Measurements from ENCODE around the gene SMAD3. TPM values are rescaled to one million over a fixed set of nuclear protein-coding genes. Genes with fewer than 3 reads are reported as not detected.
"Not testable (repeated sequence)": the region's sequence is repeated elsewhere in the genome, so short reads cannot be mapped to it uniquely, and the experiment has no call there.

Gene SMAD3
- 10 to 100 TPM; 28.7 to 31.0 TPM for total RNA-seq

DNA sequence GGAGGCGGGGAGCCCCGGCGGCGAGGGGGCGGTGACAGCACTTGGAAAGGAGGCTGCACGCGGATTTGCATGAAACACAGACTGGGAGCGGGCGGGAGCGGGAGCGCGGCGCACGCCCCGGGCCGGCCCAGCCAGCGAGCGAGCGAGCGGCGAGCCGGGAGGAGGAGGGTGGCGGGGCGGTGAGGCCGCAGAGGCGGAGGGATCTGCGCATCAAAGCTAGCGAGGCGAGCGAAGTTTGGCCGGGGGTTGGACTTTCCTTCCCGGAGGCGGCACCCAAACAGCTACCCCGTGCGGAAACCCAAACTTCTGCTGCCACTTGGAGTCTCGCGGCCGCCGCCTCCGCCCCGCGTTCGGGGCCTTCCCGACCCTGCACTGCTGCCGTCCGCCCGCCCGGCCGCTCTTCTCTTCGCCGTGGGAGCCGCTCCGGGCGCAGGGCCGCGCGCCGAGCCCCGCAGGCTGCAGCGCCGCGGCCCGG lies at the start of gene SMAD3:
Gene SMAD3, plus strand, starts transcription at position 72 of the 475 bp plus-strand sequence. CDS start 553 bp downstream, outside the sequence.
- ChIA-PET POLR2A (interaction anchor here (0.7 to 2.0 kb wide), 4 partner anchors 8 to 41 kb away, joined by 3 to 5 read pairs (median 4); no protein-coding TSS in a partner anchor), CTCF (interaction anchor here (0.8 to 6.8 kb wide), 5 partner anchors 15 to 118 kb away, joined by 3 to 31 read pairs (median 3); no protein-coding TSS in a partner anchor)

DNA sequence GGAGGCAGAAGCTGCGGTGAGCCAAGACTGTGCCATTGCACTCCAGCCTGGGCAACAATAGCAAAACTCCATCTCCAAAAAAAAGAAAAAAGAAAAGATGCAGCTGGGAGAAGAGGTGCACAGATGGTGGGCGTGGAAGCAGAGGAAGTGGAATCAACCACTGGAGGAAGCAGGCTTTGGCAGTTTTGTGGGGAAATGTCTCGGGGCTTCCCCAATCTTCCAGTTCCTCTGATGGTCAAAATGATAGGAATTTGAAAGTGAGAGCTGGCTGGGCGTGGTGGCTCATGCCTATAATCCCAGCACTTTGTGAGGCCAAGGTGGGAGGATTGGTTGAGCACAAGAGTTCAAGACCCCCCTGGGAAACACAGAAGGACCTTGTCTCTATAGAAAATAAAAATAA lies 48.1 kb upstream of the SMAD3 start:
- POLR2A ChIA-PET, result no interaction called here
- CTCF ChIA-PET, result no interaction called here

DNA sequence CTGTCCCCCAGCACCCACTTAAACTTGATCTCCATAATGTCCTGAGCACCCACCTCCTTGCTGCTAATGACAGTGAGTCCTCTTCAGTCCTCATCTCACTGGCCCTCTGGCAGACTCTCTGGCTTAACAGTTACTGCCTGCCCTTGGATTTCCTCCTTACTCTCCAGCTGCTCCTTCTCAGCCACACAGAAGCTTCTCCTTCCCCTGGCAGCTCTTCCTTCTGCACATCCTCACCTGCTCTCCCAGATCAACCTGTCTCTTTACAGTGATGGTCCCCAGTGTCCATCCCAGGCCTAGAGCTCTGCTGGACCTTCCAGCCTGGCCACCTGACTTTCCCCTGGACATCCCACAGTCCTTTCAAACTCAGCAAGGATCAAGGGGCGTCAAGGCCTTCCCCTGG lies 47.4 kb upstream of the SMAD3 start:
- POLR2A ChIA-PET, result no interaction called here

DNA sequence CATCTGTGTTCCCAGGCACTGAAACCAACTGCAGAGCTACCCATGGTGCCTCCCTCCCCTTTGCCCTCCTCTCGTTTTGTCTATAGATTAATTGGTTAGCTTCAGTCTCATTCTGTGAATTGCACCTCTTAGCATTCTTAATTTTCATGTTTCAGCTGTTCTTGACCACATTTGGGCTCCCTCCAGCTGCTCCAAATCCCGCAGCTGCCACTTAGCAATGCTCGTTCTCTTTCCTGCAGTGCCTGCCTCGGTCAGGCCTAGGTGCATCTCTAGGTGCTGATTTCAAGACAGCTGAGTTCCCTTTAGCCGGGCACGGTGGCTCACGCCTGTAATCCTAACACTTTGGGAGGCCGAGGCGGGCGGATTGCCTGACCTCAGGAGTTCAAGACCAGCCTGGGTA lies 47.0 kb upstream of the SMAD3 start:
- ChIA-PET POLR2A (no interaction called here), CTCF (no interaction called here)

More for the DNA sequence above, 47.4 kb upstream of the SMAD3 start:
- CTCF ChIA-PET, result no interaction called here

DNA sequence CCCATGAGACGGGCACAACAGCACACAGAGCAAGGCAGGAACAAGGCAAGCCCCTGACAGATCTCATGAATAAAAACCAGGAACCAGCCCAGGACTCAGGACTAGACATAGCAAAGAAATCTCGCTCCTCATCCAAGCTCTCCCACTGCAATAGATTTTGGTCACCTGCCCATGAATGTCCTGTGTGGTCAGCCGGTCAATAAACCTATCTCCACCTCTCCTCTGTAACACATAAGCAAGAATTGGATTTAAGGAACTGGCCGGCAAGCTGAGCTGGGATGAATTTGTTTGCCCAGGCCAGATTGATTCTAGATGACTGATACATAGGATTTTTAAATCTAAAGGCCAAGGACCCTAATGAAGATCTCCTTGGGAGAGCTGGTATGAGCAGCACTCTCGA lies 46.3 kb upstream of the SMAD3 start:
- ChIA-PET POLR2A (no interaction called here), CTCF (no interaction called here)

DNA sequence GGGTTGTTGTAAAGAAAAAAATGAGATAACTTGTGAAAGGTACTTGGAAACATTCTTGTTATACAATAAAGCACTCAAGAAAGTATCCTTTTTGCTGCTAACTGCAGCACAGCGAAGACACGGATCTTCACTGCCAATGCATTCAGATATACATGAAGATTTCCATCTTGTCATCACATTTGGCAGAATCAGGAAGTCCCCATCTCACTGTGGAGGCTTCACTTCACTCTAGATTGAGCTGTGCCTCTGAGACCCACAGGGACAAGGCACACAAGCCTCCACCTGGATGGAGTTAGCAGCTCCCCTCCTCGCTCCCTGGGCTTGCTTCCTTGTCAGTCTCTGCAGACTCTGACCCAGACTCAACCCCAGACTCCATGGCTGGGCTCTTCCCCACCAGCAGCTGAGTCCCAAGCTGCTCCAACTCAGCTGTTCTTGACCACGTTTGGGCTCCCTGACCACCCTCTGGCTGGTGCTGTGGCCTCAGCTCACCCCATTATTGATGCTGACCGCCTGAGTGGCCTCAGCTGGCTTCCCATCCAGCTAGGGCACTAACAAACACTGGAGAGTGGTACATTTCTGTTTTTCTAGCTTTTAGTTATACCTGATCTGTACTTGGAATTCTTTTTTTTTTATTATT lies 45.4 kb upstream of the SMAD3 start:
- CTCF ChIA-PET, result no interaction called here
- POLR2A ChIA-PET, result no interaction called here

DNA sequence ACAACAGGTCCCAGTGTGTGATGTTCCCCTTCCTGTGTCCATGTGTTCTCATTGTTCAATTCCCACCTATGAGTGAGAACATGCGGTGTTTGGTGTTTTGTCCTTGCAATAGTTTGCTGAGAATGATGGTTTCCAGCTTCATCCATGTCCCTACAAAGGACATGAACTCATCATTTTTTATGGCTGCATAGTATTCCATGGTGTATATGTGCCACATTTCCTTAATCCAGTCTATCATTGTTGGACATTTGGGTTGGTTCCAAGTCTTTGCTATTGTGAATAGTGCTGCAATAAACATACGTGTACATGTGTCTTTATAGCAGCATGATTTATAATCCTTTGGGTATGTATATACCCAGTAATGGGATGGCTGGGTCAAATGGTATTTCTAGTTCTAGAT lies 44.7 kb upstream of the SMAD3 start:
- CTCF ChIA-PET, POLR2A ChIA-PET: not testable (repeated sequence)

DNA sequence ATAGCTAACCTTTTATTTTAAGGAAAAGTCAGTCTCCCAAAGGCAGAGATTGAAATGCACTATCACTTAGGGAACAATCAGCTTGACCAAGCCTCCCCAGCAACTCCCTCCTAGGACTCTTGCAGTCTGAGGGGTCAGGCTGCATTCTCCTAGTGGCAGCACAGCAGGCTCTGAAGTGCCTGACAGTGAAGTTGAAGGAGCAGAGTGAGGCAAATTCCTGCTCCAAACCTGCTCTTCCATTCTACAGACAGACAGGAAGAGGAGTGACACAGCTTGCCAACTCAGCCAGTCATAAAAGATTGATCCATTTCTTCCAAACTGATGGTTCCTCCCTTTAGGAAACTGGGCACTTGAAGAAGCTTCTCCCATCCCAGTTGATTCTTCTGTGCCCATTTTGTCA lies 43.9 kb upstream of the SMAD3 start:
- ChIA-PET POLR2A (no interaction called here), CTCF (no interaction called here)

DNA sequence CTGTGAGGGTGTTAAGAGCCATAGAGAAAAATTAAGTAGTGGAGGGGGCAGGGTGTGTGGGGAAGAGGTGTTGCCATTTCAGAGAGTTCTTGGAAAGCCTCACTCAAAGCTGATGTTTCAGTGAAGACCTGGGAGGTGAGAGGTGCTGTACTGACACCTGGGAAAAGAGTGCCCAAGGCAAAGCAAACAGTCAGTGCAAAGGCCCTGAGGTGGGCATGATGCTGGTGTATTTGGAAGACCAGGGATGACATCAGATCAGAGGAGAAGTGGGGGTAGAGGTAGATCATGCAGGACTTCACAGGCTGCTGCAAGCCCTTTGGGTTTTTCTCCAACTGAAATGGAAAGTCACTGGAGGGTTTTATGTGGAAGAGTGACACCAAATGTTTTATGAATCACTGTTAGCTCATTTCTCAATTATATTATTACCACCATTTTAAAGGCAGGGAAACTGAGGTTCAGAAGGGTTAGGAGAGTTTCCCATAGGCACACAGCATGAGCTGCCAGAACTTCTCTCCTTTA lies 42.8 kb upstream of the SMAD3 start:
- CTCF ChIA-PET, result no interaction called here
- POLR2A ChIA-PET, result no interaction called here

DNA sequence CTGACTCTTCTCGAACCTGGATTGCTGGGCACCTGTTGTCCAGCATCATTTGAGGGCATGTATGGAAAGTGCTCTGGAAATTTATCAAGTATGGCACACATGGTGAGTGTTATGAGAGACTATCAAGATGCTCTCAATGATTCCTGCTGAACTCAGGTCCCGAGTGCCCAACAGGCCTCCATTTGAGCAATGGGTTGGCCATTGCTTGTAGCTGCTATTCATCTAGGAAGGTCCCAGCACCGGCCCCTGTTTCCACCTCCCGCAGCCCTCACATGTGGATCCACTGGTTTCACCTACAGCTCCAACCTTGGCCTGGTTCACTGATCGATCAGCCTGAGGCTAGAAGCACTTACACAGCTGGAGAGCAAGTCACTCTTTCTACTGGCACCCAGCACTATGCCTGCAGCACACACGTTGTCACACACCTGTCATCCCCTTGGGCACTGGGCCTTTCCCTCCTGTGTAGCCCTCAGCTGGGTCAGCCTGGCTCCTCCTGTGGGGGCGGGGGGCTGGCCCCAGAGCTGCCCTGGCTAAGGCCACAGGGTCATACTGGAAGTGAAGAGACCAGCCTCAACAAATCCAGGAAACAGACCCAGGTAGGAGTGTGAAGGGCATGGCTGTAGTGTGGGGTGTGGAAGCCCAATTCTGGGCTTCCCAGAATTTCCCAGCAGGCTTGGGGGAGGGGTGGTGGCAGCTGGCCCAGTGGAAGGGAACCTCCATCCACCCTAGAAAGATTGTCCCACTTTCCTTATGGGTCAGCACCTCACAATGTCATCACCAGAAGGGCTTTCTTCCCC lies 41.7 kb upstream of the SMAD3 start:
- CTCF ChIA-PET, result interaction anchor here (0.6 to 1.1 kb wide), 2 partner anchors 22 to 57 kb away, joined by 4 to 5 read pairs; no protein-coding TSS in a partner anchor
- POLR2A ChIA-PET, result no interaction called here

DNA sequence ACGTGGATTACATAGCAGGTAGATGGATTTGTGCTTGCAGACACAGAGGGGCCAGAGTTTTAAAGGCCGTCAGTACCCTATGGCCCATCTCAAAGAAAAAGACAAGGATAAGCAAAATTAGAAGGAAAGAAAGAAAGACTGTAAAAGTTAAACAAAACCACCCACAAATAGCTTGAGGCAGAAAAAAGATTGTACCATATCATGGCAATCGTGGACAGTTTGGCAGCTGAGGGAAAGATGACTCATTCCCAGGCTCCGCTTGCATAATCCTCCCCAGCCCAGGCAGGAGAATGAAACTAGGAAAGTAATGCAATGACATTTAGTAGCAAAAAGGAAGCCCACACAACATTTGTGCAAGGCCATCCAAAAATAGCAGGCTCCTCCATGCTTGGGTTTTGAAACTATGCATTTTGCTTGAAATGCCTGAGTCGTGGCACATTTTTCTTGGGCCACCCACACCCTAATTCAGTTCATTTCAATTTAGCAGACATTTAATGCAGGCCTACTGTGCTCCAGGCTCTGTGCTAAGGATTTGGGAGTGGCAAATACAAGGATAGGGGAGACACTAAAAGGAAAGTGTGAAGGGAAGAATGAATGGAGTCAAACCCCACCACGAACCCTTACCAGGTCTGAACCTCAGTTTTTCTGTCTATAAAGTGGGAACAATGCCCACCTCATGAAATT lies 40.9 kb upstream of the SMAD3 start:
- POLR2A ChIA-PET, result no interaction called here
- CTCF ChIA-PET, result interaction anchor here (0.6 to 1.1 kb wide), 3 partner anchors 22 to 159 kb away, joined by 3 to 5 read pairs (median 4); no protein-coding TSS in a partner anchor

DNA sequence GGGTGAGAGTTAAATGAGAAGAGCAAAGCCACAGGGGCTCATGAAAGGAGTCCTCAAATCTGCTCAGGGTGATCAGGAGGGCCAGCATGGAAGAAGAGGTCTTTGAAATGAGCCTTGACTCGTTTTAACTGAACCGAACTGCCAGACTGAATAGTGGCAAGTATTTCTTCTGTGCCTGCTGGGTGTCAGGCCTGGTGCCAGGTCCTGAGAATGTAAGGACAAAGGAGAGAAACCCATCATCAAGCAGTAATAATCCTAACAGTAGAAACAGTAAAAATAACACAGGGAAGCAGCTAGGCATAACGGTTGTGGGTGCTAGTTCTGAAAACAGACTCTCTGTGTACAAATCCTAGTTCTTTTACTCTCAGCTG lies 40.4 kb upstream of the SMAD3 start:
- ChIA-PET POLR2A (no interaction called here), CTCF (interaction anchor here (0.6 kb wide), 1 partner anchor 63 kb away, joined by 4 read pairs; no protein-coding TSS in a partner anchor)

DNA sequence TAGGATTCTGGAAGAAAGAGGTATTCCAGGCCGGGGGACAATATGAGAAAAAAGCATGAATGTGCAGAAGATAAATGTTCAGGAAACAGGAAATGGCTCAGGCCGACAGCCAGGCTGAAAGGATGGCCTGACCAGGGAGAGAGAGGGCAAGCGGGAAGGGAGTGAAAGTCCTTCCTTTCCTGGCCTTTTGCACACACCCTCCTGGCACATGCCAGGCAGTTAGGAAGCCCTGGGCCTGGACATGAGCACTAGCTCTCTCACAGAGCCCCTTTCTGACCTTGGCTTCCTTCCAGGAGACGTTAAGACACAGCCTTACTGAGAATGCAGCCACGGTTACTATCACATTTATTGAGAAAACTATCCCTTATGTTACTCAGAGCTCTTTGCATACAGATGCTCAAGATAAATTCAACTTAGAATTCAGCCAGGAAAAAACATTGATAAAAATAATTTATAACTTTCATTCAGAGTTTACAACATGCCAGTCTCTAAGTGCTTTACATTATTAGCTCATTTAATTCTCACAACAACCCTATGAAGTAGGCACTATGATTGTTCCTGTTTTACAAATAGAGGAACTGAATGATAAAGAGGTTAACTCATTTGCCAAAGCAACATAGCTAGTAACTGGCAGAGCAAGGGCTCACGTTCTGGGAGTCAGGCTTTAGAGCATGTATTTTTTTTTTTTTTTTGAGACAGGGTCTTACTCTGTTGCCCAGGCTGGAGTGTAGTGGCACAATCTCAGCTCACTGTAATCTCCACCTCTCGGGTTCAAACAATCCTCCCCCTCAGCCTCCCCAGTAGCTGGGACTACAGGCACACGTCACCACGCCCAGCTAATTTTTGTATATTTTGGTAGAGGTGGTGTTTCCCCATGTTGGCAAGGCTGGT lies 39.4 kb upstream of the SMAD3 start:
- POLR2A ChIA-PET, result interaction anchor here (0.6 kb wide), 1 partner anchor 517 kb away, joined by 4 read pairs; the partner anchor contains the start of gene MAP2K5
- CTCF ChIA-PET, result interaction anchor here (0.6 to 1.4 kb wide), 3 partner anchors 16 to 80 kb away, joined by 3 to 4 read pairs (median 4); no protein-coding TSS in a partner anchor

DNA sequence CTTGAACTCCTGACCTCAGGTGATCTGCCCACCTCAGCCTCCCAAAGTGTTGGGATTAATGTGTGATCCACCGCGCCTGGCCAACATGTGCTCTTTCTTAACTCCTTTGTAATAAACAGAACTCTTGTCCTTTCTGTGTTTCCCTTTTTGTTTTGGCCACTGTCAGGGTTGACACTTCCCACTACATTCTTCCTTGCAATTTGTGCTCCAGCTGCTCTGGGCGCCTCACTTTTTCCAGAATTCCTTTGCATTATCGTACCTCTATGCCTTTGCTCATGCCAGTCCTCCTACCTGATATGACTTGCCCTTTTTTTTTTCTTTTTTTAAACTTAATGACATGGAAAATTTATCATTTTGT lies 38.8 kb upstream of the SMAD3 start:
- ChIA-PET CTCF (interaction anchor here (0.6 to 1.4 kb wide), 2 partner anchors 17 to 45 kb away, joined by 3 read pairs; no protein-coding TSS in a partner anchor), POLR2A (no interaction called here)

DNA sequence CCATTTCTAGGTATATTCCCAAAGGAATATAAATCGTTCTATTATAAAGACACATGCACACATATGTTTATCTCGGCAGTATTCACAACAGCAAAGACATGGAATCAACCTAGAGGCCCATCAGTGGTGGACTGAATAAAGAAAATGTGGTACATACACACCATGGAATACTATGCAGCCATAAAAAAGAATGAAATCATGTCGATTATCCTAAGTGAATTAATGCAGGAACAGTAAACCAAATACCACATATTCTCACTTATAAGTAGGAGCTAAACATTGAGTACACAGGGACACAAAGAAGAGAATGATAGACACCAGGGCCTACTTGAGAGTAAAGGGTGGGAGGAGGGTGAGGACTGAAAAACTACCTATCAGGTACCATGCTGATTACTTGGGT lies 37.0 kb upstream of the SMAD3 start:
- POLR2A ChIA-PET, result interaction anchor here (0.8 kb wide), 1 partner anchor 73 kb away, joined by 3 read pairs; no protein-coding TSS in a partner anchor
- CTCF ChIA-PET, result interaction anchor here (1.2 to 1.3 kb wide), 2 partner anchors 51 to 57 kb away, joined by 3 read pairs; no protein-coding TSS in a partner anchor

DNA sequence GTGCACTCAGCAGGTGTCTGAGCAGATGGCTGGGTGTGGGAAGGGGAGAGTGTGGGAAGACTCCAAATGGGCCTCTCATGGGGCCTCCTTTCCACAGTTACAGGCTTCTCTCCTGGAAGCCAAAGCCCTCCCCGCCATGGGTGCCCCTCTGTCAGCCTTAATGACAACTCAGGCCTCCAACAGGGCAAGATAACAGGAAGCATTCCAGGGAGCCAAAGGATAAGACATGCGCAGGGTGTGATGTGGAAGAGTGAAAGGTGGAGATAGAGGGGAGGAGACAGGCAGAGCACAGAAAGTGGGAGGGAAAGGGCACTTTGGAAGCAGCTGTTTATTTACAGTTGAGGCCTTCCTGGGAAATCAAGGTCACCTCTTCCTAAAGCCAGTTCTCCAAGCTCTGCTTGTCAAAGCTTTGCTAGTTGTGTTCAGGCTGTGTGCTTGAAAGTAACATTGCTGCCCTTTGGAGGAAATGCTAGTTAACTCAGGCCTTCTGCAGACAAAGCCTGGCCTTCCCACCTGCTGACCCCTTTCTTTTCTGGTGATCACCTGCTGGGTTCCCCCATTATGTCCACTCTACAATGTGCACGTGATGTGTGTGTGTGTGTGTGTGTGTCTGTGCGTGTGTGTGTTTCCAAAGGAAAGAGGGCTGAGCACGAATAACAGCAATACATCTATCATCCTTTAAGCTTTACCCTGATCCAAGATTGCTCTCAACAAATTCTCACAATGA lies 35.2 kb upstream of the SMAD3 start:
- ChIA-PET CTCF (interaction anchor here (2.2 kb wide), 1 partner anchor 71 kb away, joined by 6 read pairs; no protein-coding TSS in a partner anchor), POLR2A (no interaction called here)

DNA sequence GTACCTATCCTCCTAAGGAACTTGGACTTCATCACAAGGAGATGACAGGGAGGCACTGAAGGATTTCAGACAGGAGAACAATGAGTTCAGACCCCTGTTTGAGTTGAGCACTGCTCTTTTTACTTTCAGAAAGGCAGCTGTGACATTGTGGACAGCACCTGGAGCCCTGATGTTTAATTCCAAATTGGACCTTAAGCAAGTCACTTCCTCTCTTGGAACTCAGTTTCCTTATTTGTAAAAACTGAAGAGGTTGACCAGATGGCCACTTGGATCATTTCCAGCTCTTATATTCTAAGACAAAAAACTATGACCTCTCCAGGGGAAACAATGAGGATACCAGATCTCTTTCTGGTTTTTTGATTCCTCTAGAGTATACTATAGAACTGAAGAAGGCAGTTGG lies 34.1 kb upstream of the SMAD3 start:
- CTCF ChIA-PET, result interaction anchor here (2.2 kb wide), 1 partner anchor 70 kb away, joined by 6 read pairs; no protein-coding TSS in a partner anchor

DNA sequence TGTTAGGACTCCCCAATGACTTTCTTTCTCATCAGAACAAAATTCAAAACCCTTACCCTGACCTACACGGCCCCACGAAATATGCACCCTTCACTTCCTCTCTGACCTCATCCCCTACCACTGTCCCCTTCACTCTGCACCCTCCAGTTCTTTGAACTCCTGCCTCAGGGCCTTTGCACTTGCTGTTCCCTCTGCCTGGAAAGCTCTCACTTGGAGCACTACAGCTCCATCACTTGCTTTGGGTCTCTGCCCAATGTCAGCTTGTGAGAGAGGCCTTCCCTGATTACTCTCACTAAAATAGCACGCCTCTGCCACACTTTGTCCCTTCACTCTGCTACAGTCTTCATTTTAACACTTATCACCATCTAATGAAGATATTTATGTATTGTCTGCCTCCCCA lies 32.8 kb upstream of the SMAD3 start:
- POLR2A ChIA-PET, result no interaction called here
- CTCF ChIA-PET, result interaction anchor here (0.8 kb wide), 1 partner anchor 69 kb away, joined by 7 read pairs; no protein-coding TSS in a partner anchor

More for the DNA sequence above, 34.1 kb upstream of the SMAD3 start:
- POLR2A ChIA-PET, result no interaction called here

Data from activated CD8-positive, alpha-beta memory T cell treated with anti-CD3 and anti-CD28 coated beads for 36 hours (primary cell).